H4 (cell line): ENCODE data around the gene COX4I1. TPM values are rescaled to one million over a fixed set of nuclear protein-coding genes. Genes with fewer than 3 reads are reported as not detected.
A peak's percentile ranks its signal among the peaks of the same experiment; 100 is the strongest.

ENCODE experiments used
- DNase-seq: peaks from one replicate; pipeline ENCODE4 v3.0.0-alpha.2; 2015; ENCODE audit warnings: low spot score
- total RNA-seq: library from RNA; depleted of rRNA; stranded (reverse); fragments of >200 nt; shearing (Covaris generic); gene quantifications from 2 replicates; pipeline ENCODE4 v1.2.3, GENCODE V29; 2014; rRNA removed

COX4I1 gene
- total RNA-seq, result 685 and 712 TPM in 2 replicates

GRCh38 chr16:85799497-85800320, at the start of gene COX4I1, which contains the start of gene EMC8:
Gene COX4I1, plus strand, starts transcription at chr16:85799695. Its CDS starts 1,511 bp downstream, at chr16:85801206.
Gene EMC8, minus strand, starts transcription at chr16:85799544. Its CDS starts 249 bp downstream, at chr16:85799295.
- DNase-seq, result peak; percentile 91

GRCh38 chr16:85749771-85750145, 49.7 kb upstream of the COX4I1 start:
- no peak for DNase-seq

GRCh38 chr16:85750146-85750826, 49.2 kb upstream of the COX4I1 start:
- DNase-seq, result no peak

GRCh38 chr16:85750827-85751697, 48.4 kb upstream of the COX4I1 start, which contains the start of gene C16orf74:
Gene C16orf74, minus strand, starts transcription at chr16:85751096. Its CDS starts 15,879 bp downstream, at chr16:85735217.
- no peak for DNase-seq

- no peak for DNase-seq
Observed at GRCh38 chr16:85751698-85752501, 47.6 kb upstream of the COX4I1 start.

GRCh38 chr16:85752511-85753420, 46.7 kb upstream of the COX4I1 start:
- no peak for DNase-seq

GRCh38 chr16:85753559-85753958, 45.9 kb upstream of the COX4I1 start:
- DNase-seq, result no peak

- no peak for DNase-seq
Observed at GRCh38 chr16:85753976-85754375, 45.5 kb upstream of the COX4I1 start.

GRCh38 chr16:85754413-85754812, 45.1 kb upstream of the COX4I1 start:
- DNase-seq, result no peak

- DNase-seq, result no peak
Observed at GRCh38 chr16:85755929-85756768, 43.3 kb upstream of the COX4I1 start.

GRCh38 chr16:85757341-85757822, 42.1 kb upstream of the COX4I1 start:
- peak; percentile 90 for DNase-seq

GRCh38 chr16:85759136-85759535, 40.4 kb upstream of the COX4I1 start:
- DNase-seq, result no peak

- DNase-seq, result no peak
Observed at GRCh38 chr16:85759631-85760419, 39.7 kb upstream of the COX4I1 start.

- no peak for DNase-seq
Observed at GRCh38 chr16:85761861-85762260, 37.6 kb upstream of the COX4I1 start.

- DNase-seq, result no peak
Observed at GRCh38 chr16:85762970-85763369, 36.5 kb upstream of the COX4I1 start.

- no peak for DNase-seq
Observed at GRCh38 chr16:85763616-85764015, 35.9 kb upstream of the COX4I1 start.

GRCh38 chr16:85765211-85765610, 34.3 kb upstream of the COX4I1 start:
- no peak for DNase-seq

GRCh38 chr16:85765767-85766166, 33.7 kb upstream of the COX4I1 start:
- no peak for DNase-seq
